Activated naive CD4-positive, alpha-beta T cell treated with anti-CD3 and anti-CD28 coated beads, Interleukin-2, amount 50 U/mL, for 72 hours (primary cell): ENCODE measurements around the gene SLC22A24. TPM values are rescaled to one million over a fixed set of nuclear protein-coding genes. Genes with fewer than 3 reads are reported as not detected.
"Not testable (repeated sequence)": the region's sequence is repeated elsewhere in the genome, so short reads cannot be mapped to it uniquely, and the experiment has no call there.

ENCODE experiments used
- ATAC-seq, 2 donors: fragments of 150-1000 bp; cut with Tn5 transposase; 2 replicates each; pipeline ENCODE4 v1.10.0; 2021; ENCODE audit warnings: mild to moderate bottlenecking in 2 of 2, moderate library complexity in 2 of 2
- DNase-seq, 2 donors: peaks; one replicate each; pipeline ENCODE4 v3.0.0; 2021 to 2022; ENCODE audit warnings: low spot score in 2 of 2
- H3K27ac Mint-ChIP-seq, 2 donors: one replicate each; pipeline ENCODE4 v1.8.0; 2022; ENCODE audit warnings: mild to moderate bottlenecking in 2 of 2, mixed read lengths in 2 of 2
- H3K36me3 Mint-ChIP-seq, 2 donors: one replicate each; pipeline ENCODE4 v1.8.0; 2022; ENCODE audit warnings: mixed read lengths in 2 of 2
- H3K9me3 Mint-ChIP-seq, 2 donors: one replicate each; pipeline ENCODE4 v1.8.0; 2022; ENCODE audit warnings: mixed read lengths in 2 of 2
- total RNA-seq, 2 donors: library from RNA; stranded (reverse); gene quantifications; one replicate each; pipeline ENCODE4 v1.2.3, GENCODE V29; 2022

Gene SLC22A24, protein sequence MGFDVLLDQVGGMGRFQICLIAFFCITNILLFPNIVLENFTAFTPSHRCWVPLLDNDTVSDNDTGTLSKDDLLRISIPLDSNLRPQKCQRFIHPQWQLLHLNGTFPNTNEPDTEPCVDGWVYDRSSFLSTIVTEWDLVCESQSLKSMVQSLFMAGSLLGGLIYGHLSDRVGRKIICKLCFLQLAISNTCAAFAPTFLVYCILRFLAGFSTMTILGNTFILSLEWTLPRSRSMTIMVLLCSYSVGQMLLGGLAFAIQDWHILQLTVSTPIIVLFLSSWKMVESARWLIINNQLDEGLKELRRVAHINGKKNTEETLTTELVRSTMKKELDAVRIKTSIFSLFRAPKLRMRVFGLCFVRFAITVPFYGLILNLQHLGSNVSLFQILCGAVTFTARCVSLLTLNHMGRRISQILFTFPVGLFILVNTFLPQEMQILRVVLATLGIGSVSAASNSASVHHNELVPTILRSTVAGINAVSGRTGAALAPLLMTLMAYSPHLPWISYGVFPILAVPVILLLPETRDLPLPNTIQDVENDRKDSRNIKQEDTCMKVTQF
- not detected for total RNA-seq

DNA sequence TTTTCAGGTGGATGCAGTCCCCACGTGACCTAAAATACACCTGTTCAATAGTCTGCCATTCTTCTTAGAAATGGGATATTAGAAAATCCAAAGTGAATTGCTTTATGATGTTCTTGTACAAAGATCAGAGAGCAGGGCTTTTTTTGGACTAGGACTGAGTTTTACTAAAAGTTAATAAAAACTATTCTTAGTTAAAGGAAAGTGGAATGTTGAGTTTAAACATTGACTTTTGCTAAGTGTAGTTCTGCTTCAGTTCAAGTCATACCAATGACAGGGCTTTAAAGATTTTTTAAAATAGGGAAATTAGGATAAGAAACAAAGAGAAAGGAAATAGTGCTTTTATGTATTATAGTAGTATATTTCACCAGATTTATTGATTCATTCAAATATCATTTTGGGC is at the start of gene SLC22A24:
Gene SLC22A24, minus strand, starts transcription at position 101 of the 400 bp plus-strand sequence. CDS start 442 bp downstream, outside the sequence.
- ATAC-seq (no peak), DNase-seq (no peak)
- Mint-ChIP-seq H3K27ac (no peak within 1 kb of the TSS), H3K9me3 (no peaks in the 10 kb centered on the region), H3K36me3 (no peaks in the 10 kb centered on the region)

GRCh38 chr11:63180536-63180935 is 36.5 kb upstream of the SLC22A24 start:
- DNase-seq (no peak), ATAC-seq (no peak)
- peaks cover 5 to 9% of the 10 kb centered on the region in 2 donors for H3K9me3 Mint-ChIP-seq
- H3K36me3 Mint-ChIP-seq = peaks cover 0 to 4% of the 10 kb centered on the region in 2 donors
- H3K27ac Mint-ChIP-seq = no peak overlapping the region

DNA sequence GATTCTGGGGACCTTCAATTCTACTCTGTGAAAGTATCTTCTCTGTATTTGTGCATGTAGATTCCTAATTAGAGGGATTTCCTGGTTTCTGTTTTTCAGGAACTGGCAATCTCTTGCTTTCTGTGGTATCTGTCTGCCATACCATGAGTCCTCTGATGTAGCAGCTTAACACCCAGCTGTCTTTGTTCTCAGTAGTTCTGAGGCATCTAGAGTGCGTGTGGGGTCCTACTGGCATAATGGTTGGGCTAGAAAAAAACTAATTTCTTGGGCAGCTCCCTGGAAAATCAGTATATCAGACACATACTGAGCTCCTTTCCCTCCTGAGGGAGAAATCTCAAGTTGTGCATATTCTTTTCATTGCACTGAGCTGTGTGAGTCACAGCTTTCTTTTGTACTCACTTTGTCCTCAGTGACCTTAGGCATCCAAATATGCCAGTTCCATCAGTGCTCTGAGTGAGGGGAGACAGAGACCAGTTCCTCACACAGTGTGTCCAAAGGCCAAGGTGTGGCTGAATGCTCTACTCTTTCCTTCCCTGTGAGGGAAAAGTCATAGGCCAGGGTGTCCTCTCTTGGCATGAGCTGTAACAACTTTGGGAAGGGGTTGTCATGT is 35.5 kb upstream of the SLC22A24 start:
- Mint-ChIP-seq H3K9me3 (peaks cover 5 to 9% of the 10 kb centered on the region in 2 donors), H3K27ac (no peak overlapping the region), H3K36me3 (peaks cover 0 to 4% of the 10 kb centered on the region in 2 donors)
- DNase-seq (no peak), ATAC-seq (no peak)

DNA sequence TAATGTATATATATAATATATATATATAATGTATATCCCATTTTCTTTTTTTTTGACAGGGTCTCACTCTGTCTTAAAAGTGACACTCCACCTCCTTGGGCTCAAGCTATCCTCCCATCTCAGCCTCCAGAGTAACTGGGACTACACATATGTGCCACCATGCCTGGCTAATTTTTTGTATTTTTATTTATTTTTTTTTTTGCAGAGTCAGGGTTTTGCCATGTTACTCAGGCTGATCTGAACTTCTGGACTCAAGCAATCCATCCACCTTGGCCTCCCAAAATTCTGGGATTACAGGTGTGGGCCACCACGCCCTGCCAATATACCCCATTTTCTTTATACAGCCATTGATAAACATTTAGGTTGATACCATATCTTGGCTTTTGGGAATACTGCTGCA is 33.9 kb upstream of the SLC22A24 start:
- ATAC-seq (no peak), DNase-seq (no peak)
- no peak overlapping the region for H3K27ac Mint-ChIP-seq
- peaks cover 0 to 4% of the 10 kb centered on the region in 2 donors for H3K36me3 Mint-ChIP-seq
- H3K9me3 Mint-ChIP-seq = peaks cover 5 to 9% of the 10 kb centered on the region in 2 donors

GRCh38 chr11:63165706-63166310 is 21.8 kb upstream of the SLC22A24 start:
- DNase-seq (no peak), ATAC-seq (no peak)
- no peaks in the 10 kb centered on the region for H3K36me3 Mint-ChIP-seq

GRCh38 chr11:63155794-63156193 is 11.8 kb upstream of the SLC22A24 start:
- Mint-ChIP-seq H3K9me3 (peaks cover 0 to 5% of the 10 kb centered on the region in 2 donors), H3K27ac (no peak overlapping the region), H3K36me3 (no peaks in the 10 kb centered on the region)
- ATAC-seq (no peak), DNase-seq (no peak)

More at GRCh38 chr11:63165706-63166310, 21.8 kb upstream of the SLC22A24 start:
- no peaks in the 10 kb centered on the region for H3K9me3 Mint-ChIP-seq
- no peak overlapping the region for H3K27ac Mint-ChIP-seq

DNA sequence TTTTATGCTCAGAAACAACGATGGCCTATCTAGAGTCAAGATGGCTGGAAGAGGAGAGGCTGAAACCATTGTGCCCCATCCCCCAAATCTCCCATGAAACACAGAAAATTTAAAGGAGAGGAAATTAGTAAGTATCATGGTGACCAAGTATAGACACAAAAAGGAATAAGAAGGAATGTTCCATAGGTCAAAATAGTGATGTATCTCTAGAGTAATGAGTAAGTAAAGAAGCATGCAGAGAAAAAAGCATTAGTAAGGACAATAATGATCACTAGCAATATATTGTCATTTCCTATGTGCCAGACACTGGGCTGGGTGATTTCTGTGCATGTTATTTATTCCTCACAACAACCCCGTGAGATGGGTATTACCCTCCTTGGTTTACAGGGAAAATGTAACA is 2.6 kb upstream of the SLC22A24 start:
- H3K27ac Mint-ChIP-seq = no peak overlapping the region
- no peaks in the 10 kb centered on the region for H3K9me3 Mint-ChIP-seq
- DNase-seq (no peak), ATAC-seq (no peak)
- no peaks in the 10 kb centered on the region for H3K36me3 Mint-ChIP-seq

GRCh38 chr11:63142459-63142858 is 1.6 kb downstream of the SLC22A24 start:
- H3K27ac Mint-ChIP-seq = no peak overlapping the region
- no peak for DNase-seq
- no peaks in the 10 kb centered on the region for H3K36me3 Mint-ChIP-seq
- H3K9me3 Mint-ChIP-seq = no peaks in the 10 kb centered on the region
- no peak for ATAC-seq

- Mint-ChIP-seq H3K36me3 (peaks cover 7 to 12% of the 10 kb centered on the region in 2 donors), H3K27ac (no peak overlapping the region), H3K9me3 (peaks cover 0 to 4% of the 10 kb centered on the region in 2 donors)
- ATAC-seq (no peak), DNase-seq (no peak)
Observed at GRCh38 chr11:63132985-63133775, 10.8 kb downstream of the SLC22A24 start.

GRCh38 chr11:63099555-63099954 is 44.5 kb downstream of the SLC22A24 start:
- Mint-ChIP-seq H3K9me3 (peaks cover 8 to 11% of the 10 kb centered on the region in 2 donors), H3K36me3 (peaks cover 6 to 8% of the 10 kb centered on the region in 2 donors), H3K27ac (no peak overlapping the region)
- DNase-seq (no peak), ATAC-seq (no peak)

DNA sequence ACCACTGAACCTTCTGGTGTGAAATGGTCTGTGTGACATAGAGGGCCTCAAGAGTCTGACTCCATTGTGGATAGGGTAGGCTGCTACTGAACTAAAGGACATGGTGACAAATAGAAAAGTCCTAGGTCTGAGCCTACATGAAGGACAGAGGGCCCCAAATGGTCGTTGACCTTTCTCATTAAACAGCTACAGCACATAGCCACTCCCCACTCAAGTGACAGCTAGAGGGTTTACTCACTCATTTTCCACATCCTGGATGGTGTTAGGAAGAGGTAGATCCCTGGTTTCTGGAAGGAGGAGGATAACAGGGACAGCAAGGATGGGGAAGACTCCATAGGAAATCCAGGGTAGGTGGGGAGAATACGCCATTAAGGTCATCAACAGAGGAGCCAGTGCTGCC is 63.3 kb downstream of the SLC22A24 start:
- Mint-ChIP-seq H3K36me3 (peaks cover 0 to 7% of the 10 kb centered on the region in 2 donors), H3K9me3 (peaks cover 5 to 9% of the 10 kb centered on the region in 2 donors), H3K27ac (no peak overlapping the region)
- DNase-seq (no peak), ATAC-seq (no peak)

DNA sequence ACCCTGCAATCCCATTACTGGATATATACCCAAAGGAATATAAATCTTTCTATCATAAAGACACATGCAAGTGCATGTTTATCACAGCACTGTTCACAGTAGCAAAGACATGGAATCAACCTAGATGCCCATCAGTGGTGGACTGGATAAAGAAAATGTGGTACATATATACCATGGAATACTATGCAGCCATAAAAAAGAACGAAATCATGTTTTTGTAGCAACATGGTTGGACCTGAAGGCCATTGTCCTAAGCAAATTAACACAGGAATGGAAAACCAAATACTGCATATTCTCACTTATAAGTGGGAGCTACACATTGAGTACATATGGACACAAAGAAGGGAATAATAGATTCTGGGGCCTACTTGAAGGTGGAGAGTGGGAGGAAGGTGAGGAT is 97.8 kb downstream of the SLC22A24 start:
- not testable (repeated sequence) for ATAC-seq, H3K9me3 Mint-ChIP-seq, DNase-seq, H3K27ac Mint-ChIP-seq, H3K36me3 Mint-ChIP-seq

DNA sequence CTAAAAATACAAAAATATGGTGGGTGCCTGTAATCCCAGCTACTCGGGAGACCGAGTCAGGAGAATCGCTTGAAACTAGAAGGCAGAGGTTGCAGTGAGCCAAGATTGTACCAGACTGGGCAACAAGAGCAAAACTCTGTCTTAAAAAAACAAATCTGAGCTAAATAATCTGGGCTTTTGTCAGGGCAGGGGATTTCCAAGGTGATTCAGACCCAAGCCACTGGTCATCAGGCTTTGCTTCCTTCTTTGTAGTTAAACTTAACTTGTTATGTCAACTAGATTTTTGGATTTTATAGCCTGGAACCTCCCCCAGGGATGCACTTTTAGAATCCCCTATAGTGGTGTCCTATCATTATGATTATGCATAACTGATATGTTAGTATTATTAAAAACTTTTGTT is 101.4 kb downstream of the SLC22A24 start:
- DNase-seq (no peak), ATAC-seq (no peak)
- H3K36me3 Mint-ChIP-seq = no peaks in the 10 kb centered on the region
- no peak overlapping the region for H3K27ac Mint-ChIP-seq
- no peaks in the 10 kb centered on the region for H3K9me3 Mint-ChIP-seq

GRCh38 chr11:63032457-63032856 is 111.6 kb downstream of the SLC22A24 start:
- Mint-ChIP-seq H3K27ac (no peak overlapping the region), H3K36me3 (no peaks in the 10 kb centered on the region), H3K9me3 (no peaks in the 10 kb centered on the region)
- ATAC-seq = no peak
- DNase-seq = no peak
